ENCODE results near the gene TEC. TPM values are rescaled to one million over a fixed set of nuclear protein-coding genes. Genes with fewer than 3 reads are reported as not detected.
"Not testable (repeated sequence)": the region's sequence is repeated elsewhere in the genome, so short reads cannot be mapped to it uniquely, and the experiment has no call there.

Gene TEC
- polyA plus RNA-seq (ENCODE audit: insufficient read depth in 1 of 5, insufficient read length in 5 of 5, low replicate concordance in 1 of 5): 1 to 10 TPM; 6.8 to 9.5 (median 8.9) TPM
- long read RNA-seq, donor 1, partial matches to known transcripts: 0 of 1 reads
- long read RNA-seq, donor 1, other reads (novel, unspliced or antisense): 0 of 1 reads
- long read RNA-seq, donor 2: 0 reads
- long read RNA-seq, donor 3: 0 reads
- long read RNA-seq, donor 4: 0 reads
- long read RNA-seq, donor 5: 0 reads
- long read RNA-seq, donor 6: 0 reads
- long read RNA-seq, donor 7: 0 reads
- long read RNA-seq, donor 8: 0 reads

- no peak for DNase-seq
These were observed at the start of gene TEC for GRCh38 chr4:48268956-48269860. Gene TEC (minus strand): TSS chr4:48269838. CDS start chr4:48228614, 41,224 bp downstream.

DNA sequence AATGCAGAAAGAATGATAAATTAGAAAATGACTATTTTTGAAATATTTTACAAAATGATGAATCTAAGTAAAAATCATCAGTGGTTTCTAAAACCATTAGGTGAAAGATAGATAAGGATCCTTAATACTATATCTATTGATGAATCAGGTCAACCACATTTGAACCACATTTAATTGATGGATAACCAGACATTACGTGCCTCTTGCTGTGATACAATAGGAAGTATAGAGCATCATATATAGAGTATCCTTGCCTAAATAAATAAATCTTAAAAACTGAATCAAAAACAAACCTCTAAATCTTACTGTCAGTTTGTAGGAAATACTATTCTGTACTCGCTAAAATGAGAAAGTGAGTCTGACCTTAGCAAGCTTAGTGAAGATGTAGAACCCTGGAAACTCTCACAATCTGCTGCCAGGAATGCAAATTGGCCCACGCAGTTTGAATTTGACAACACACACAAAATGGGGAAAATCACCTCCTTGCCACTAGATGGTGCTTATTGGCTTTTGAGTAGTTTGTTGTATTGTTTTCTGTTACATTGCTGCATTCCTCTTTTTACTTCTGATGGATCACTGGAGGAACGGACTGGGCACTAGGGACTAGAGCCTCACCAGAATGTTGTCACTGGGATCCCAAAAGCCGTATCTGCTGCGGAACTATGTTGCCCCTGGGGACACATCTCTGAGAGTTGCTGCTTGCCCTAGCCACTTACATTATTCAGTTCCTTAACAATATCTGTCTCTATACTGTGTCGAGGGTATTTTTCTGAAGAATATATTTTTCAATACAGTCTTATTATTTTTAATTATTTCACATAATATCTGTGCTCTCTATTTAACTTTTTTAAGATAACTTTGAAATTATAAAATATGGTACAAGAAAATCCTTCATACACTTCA lies 46.3 kb upstream of the TEC start:
- DNase-seq: no peak

- not testable (repeated sequence) for DNase-seq
These were observed 45.1 kb upstream of the TEC start for GRCh38 chr4:48314746-48315145.

DNA sequence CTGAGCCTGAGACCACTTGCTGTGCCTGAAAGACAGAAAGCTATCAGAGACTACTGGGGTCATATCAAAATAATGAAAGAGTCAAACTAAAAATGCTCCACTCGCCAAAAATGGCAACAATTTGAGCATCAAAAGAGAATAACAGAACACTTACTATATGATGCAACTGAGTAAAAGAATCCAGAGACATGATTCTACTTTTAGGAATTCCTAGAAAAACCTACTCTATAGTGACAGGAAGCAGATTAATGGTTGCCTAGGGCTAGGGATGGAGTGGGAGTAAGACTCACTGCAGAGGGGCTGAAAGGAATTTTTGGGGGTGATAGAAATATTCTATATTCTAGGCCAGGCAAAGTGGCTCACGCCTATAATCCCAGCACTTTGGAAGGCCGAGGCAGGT lies 42.3 kb upstream of the TEC start:
- no peak for DNase-seq

DNA sequence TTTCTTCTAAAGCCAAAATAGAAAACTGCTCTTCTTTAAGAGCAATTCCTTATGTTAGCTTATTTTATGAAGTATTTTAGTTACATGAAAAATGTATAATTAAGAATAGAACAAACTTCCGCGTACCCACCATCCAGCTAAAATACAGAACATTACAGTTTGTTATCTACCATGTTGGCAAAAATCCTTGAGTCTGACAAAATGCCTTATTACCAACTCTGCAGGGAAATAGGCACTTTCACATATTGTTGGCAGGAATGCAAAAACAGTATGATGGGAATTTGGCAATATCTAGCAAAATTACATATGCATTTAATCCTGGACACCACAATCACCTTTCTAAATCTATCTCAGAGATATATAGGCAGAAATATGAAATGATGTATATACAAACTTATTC lies 39.3 kb upstream of the TEC start:
- no peak for DNase-seq

DNA sequence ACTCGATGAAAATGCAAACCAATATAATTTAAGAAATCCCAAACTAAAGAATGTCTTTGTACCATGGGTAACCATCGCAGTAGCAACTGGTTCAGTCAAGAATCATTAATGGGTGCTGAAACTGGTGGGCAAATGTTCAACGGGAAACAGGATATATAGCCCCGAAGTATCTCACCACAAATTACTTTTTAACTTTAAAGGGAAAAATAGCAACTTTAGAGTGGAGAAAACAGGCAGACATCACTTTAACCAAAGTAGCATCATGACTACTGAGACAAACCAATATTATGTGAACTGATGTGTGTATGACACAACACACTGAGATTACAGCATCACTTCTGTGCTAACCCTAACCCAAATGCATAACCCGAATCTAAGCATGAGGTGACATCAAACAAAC lies 37.9 kb upstream of the TEC start:
- no peak for DNase-seq

GRCh38 chr4:48305508-48305907 lies 35.9 kb upstream of the TEC start:
- DNase-seq: no peak

DNA sequence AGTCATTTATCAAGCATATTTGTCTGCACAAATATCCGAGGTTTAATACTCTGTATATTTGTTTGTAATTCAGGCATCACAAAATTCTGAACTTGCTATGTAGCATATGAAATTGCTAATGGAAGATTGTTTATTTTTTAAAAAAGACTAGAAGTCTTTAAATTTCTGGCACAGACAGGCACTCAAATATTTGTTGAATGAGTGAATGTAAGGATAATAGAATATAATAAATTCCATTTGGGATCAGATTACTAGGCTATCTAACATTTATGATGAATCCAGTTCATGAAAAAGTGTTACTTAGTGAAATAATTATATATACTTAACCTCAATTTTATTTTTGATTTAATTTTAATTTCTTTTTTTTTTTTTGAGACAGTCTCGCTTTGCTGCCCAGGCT lies 30.4 kb upstream of the TEC start:
- DNase-seq: no peak

- no peak for DNase-seq
These were observed 29.9 kb upstream of the TEC start for GRCh38 chr4:48299560-48299959.

- DNase-seq: no peak
These were observed 27.7 kb upstream of the TEC start for GRCh38 chr4:48297256-48297846.

DNA sequence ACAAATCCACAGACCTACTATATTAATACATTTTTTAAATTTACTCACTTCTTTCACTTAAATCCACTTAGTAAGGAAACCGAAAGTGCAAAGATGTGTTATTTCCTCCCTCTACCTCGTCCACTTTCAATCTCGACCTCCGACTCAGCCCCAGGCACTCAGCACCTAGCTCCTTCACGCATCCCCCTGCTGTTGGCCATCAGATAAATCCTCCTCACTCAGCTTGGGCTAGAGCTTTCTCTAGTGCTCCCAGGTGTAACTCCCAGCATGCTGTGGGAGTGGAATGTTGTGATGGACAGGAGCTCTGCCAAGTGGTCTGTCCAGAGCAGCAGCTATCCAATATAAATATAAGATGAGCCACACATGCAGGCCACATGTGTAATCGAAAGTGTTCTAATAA lies 26.7 kb upstream of the TEC start:
- DNase-seq: no peak

- no peak for DNase-seq
These were observed 25.5 kb upstream of the TEC start for GRCh38 chr4:48295116-48295515.

GRCh38 chr4:48292218-48292790 lies 22.7 kb upstream of the TEC start:
- DNase-seq: not testable (repeated sequence)

- no peak for DNase-seq
These were observed 20.6 kb upstream of the TEC start for GRCh38 chr4:48290146-48290772.

- not testable (repeated sequence) for DNase-seq
These were observed 16.4 kb upstream of the TEC start for GRCh38 chr4:48286060-48286459.

DNA sequence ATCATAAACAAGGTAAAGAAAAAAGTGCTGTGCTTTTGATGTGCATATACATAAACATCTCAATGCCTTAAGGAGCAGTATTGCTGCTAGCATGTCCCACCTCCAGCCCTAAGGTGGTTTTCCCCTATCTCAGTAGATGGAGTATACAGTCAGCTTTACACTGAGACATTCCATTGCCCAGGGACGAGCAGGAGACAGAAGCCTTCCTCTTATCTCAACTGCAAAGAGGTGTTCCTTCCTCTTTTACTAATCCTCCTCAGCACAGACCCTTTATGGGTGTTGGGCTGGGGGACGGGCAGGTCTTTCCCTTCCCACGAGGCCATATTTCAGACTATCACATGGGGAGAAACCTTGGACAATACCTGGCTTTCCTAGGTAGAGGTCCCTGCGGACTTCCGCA lies 16.0 kb upstream of the TEC start:
- DNase-seq: not testable (repeated sequence)

DNA sequence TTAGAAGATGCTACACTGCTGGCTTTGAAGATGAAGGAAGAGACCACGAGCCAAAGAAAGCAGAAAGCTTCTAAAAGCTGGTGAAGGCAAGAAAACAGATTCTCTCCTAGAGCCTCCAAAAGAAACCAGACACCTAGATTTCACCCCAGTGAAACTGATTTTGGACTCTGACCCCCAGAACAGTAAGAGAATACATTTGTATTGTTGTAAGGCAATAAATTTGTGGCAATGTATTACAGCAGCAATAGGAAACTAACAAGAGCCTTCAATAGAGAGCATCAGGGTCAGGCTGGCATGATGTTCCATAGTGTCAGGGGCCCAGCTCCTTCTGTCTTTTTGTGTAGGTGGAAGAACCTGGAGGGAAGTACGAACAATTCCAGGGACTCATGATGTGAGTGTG lies 6.0 kb upstream of the TEC start:
- no peak for DNase-seq

- DNase-seq: no peak
These were observed 5.6 kb upstream of the TEC start for GRCh38 chr4:48275247-48275646.

GRCh38 chr4:48271626-48272025 lies 2.0 kb upstream of the TEC start:
- no peak for DNase-seq

GRCh38 chr4:48270951-48271473 lies 1.4 kb upstream of the TEC start:
- DNase-seq: no peak

GRCh38 chr4:48270523-48270897 lies 872 bp upstream of the TEC start:
- no peak for DNase-seq

Data from right lung (tissue), 10 donors.